ENCODE data around the gene MTERF2. TPM values are rescaled to one million over a fixed set of nuclear protein-coding genes. Genes with fewer than 3 reads are reported as not detected.

The MTERF2 gene
- total RNA-seq, 1 experiment from 2014 or later, result 10.7 TPM

DNA sequence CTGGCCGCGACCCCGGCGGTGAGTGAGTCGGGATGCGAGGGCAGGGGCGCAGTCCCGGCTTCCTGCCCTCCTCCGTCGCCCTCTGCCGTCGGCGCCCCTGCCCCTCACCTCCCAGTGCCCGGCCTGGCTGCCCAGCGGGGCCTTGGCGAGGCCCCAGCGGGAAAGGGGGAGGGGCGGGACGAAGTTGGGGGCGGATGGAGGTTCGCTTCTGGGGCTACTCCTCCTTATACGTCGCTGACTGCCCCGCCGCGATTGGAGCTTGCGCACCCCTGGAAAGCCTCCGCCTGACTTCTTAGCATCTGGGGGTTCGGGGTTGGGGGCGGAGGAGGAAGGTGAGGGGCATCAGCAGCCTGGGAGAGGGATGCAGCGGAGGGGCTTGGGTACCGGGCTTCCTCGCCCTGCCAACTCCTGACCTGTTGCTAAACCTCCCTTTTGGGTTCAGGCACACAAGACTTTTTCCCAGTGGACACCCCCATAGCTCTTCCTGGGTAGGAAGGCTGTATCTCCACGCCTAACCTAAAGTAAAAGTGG, 30.8 kb downstream of the MTERF2 start:
- Histone ChIP-seq H3K79me2 (ENCODE audit: low read length) (peaks cover 44% of the 10 kb centered on the region), H3K36me3 (ENCODE audit: low read depth, low read length) (0 out of 2 replicates have a peak, but pooled peaks cover 4% of the 10 kb centered on the region), H3K27me3 (ENCODE audit: low read length) (no peaks in the 10 kb centered on the region), H3K9me2 (replicated peaks; ENCODE audit: low read length) (no peaks in the 10 kb centered on the region), H3K9ac (ENCODE audit: low read length) (peak overlapping the region; percentile 82), H4K20me1 (ENCODE audit: low read length) (peaks cover 6% of the 10 kb centered on the region; the same call in 1 of the 2 replicates), H3K4me2 (ENCODE audit: low read length) (peak overlapping the region; percentile 79), H3K9me3 (ENCODE audit: low read length) (no peaks in the 10 kb centered on the region), H3K27ac (ENCODE audit: low read length) (peak overlapping the region; percentile 32), H3K4me1 (ENCODE audit: insufficient read depth, low read length) (peaks cover 20% of the 10 kb centered on the region), H3K4me3 (ENCODE audit: low read length) (peak overlapping the region; percentile 80), H2AFZ (ENCODE audit: low read length) (peak overlapping the region; percentile 98), H3F3A (ENCODE audit: low read length, unreplicated experiment) (peaks cover 5% of the 10 kb centered on the region)
- TF ChIP-seq, protein P1, sequence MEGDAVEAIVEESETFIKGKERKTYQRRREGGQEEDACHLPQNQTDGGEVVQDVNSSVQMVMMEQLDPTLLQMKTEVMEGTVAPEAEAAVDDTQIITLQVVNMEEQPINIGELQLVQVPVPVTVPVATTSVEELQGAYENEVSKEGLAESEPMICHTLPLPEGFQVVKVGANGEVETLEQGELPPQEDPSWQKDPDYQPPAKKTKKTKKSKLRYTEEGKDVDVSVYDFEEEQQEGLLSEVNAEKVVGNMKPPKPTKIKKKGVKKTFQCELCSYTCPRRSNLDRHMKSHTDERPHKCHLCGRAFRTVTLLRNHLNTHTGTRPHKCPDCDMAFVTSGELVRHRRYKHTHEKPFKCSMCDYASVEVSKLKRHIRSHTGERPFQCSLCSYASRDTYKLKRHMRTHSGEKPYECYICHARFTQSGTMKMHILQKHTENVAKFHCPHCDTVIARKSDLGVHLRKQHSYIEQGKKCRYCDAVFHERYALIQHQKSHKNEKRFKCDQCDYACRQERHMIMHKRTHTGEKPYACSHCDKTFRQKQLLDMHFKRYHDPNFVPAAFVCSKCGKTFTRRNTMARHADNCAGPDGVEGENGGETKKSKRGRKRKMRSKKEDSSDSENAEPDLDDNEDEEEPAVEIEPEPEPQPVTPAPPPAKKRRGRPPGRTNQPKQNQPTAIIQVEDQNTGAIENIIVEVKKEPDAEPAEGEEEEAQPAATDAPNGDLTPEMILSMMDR (conservative IDR thresholded peaks at IDR 0.05; ENCODE audit: low read depth, low read length), result no peak; the same call in 1 of the 2 replicates
- TF ChIP-seq EZH2 (IDR thresholded peaks at IDR 0.05; ENCODE audit: low read length, unreplicated experiment), result no peak
- no peak for TF ChIP-seq EZH2phosphoT487 (IDR thresholded peaks at IDR 0.05; ENCODE audit: borderline replicate concordance, low read length)
- POLR2A ChIA-PET (ENCODE audit: unreplicated experiment), result interaction anchor here (0.6 to 1.5 kb wide), 2 partner anchors 31 to 576 kb away, joined by 5 to 27 read pairs; partner anchors contain the start of gene MTERF2
- DNase-seq (no peak), ATAC-seq (peak; percentile 49)
- BruUV-seq (replicated peaks), result no TSS peak
- intact Hi-C loops (cut with micrococcal nuclease), result loop anchor here (2.0 to 5.0 kb wide), 3 partner anchors 31 to 659 kb away; partner anchors contain the start of genes MTERF2 and RIC8B
- CTCF ChIA-PET, result interaction anchor here (0.7 kb wide), 1 partner anchor 16 kb away, joined by 3 read pairs; no protein-coding TSS in a partner anchor

GRCh38 chr12:106955377-106956047, 31.4 kb downstream of the MTERF2 start, which contains the start of gene TMEM263:
TMEM263 (plus strand) TSS chr12:106955907; CDS start chr12:106967117, 11,210 bp downstream.
- intact Hi-C loops (cut with micrococcal nuclease), result loop anchor here (1.0 to 5.0 kb wide), 5 partner anchors 31 to 658 kb away; partner anchors contain the start of genes MTERF2 and RIC8B
- Histone ChIP-seq H3K9me2 (replicated peaks; ENCODE audit: low read length) (no peaks in the 10 kb centered on the region), H3K36me3 (ENCODE audit: low read depth, low read length) (no peaks in the 10 kb centered on the region), H3K4me2 (ENCODE audit: low read length) (peak within 1 kb of the TSS; percentile 79), H3K9me3 (ENCODE audit: low read length) (no peaks in the 10 kb centered on the region), H3K4me1 (ENCODE audit: insufficient read depth, low read length) (peaks cover 20% of the 10 kb centered on the region), H3K4me3 (ENCODE audit: low read length) (peak within 1 kb of the TSS; percentile 80), H2AFZ (ENCODE audit: low read length) (peak within 1 kb of the TSS; percentile 98), H3F3A (ENCODE audit: low read length, unreplicated experiment) (peaks cover 5% of the 10 kb centered on the region), H4K20me1 (ENCODE audit: low read length) (peaks cover 6% of the 10 kb centered on the region; the same call in 1 of the 2 replicates), H3K27ac (ENCODE audit: low read length) (peak within 1 kb of the TSS; percentile 32), H3K9ac (ENCODE audit: low read length) (peak within 1 kb of the TSS; percentile 82), H3K79me2 (ENCODE audit: low read length) (peaks cover 39% of the 10 kb centered on the region), H3K27me3 (ENCODE audit: low read length) (no peaks in the 10 kb centered on the region)
- CTCF ChIA-PET, result interaction anchor here (0.7 kb wide), 1 partner anchor 17 kb away, joined by 3 read pairs; no protein-coding TSS in a partner anchor
- DNase-seq (peak; percentile 94), ATAC-seq (peak; percentile 77)
- POLR2A ChIA-PET (ENCODE audit: unreplicated experiment), result interaction anchor here (1.5 kb wide), 1 partner anchor 32 kb away, joined by 5 read pairs; the partner anchor contains the start of gene MTERF2
- BruUV-seq (replicated peaks), result no TSS peak
- TF ChIP-seq EZH2phosphoT487 (IDR thresholded peaks at IDR 0.05; ENCODE audit: borderline replicate concordance, low read length) (no peak), EZH2 (IDR thresholded peaks at IDR 0.05; ENCODE audit: low read length, unreplicated experiment) (no peak)
- TF ChIP-seq, protein P1 (conservative IDR thresholded peaks at IDR 0.05; ENCODE audit: low read depth, low read length), result 0 out of 2 replicates have a peak, but pooled peaks have one; percentile 23
